Measurements from ENCODE around the gene HMG20B. TPM values are rescaled to one million over a fixed set of nuclear protein-coding genes. Genes with fewer than 3 reads are reported as not detected.

Gene HMG20B
- total and polyA plus RNA-seq, 2 of the 8 experiments (the other 6 are each of a cell fraction or from before 2014, with no cell fraction given): 42.9 to 74.2 TPM

DNA sequence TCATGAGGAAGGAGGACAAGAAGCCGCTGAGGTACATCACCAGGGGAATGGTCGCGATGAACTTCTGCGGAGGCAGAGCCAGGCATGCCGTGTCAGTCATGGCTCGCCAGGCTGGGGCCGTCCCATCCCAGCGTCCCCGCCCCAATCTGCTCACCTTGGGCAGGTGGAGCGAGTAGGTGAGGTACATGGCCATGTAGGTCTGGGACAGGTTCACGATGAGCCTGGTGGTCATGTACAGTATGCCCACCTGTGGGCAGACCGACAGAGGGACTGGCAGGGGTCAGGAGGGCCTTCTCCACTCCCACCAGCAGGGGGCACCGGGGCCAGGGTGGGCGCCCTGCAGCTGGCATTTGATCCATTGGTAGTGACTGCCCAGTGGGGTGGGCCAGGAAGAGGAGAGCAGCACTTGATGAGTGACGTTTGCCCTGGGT lies 25.4 kb upstream of the HMG20B start (continued):
- TF ChIP-seq, protein P1, sequence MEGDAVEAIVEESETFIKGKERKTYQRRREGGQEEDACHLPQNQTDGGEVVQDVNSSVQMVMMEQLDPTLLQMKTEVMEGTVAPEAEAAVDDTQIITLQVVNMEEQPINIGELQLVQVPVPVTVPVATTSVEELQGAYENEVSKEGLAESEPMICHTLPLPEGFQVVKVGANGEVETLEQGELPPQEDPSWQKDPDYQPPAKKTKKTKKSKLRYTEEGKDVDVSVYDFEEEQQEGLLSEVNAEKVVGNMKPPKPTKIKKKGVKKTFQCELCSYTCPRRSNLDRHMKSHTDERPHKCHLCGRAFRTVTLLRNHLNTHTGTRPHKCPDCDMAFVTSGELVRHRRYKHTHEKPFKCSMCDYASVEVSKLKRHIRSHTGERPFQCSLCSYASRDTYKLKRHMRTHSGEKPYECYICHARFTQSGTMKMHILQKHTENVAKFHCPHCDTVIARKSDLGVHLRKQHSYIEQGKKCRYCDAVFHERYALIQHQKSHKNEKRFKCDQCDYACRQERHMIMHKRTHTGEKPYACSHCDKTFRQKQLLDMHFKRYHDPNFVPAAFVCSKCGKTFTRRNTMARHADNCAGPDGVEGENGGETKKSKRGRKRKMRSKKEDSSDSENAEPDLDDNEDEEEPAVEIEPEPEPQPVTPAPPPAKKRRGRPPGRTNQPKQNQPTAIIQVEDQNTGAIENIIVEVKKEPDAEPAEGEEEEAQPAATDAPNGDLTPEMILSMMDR (IDR thresholded peaks at IDR 0.05; ENCODE audit: control extremely low read depth in 1 of 3, insufficient read depth in 1 of 3, low read depth in 1 of 3, low read length in 3 of 3): peak; percentile 60 to 70 (median 61)
- TF ChIP-seq HDAC6 (IDR thresholded peaks at IDR 0.05; ENCODE audit: low read depth, low read length) (no peak), TAF7 (optimal IDR thresholded peaks at IDR 0.05; ENCODE audit: borderline replicate concordance, low read depth, low read length) (no peak), GABPA (IDR thresholded peaks at IDR 0.05; ENCODE audit: borderline replicate concordance, insufficient read depth, low read length) (no peak), HDAC2 (IDR thresholded peaks at IDR 0.05; ENCODE audit: borderline replicate concordance in 1 of 2, low read depth in 2 of 2, low read length in 2 of 2) (peak in 1 of 2 experiments; percentile 77; a peak in 1 of 4 replicates), SIRT6 (IDR thresholded peaks at IDR 0.05; ENCODE audit: low read length) (no peak), SP2 (IDR thresholded peaks at IDR 0.05; ENCODE audit: low read length) (no peak), SIN3A (conservative IDR thresholded peaks at IDR 0.05 in 1 of 2, IDR thresholded peaks at IDR 0.05 in 1 of 2; ENCODE audit: low read depth in 1 of 2, low read length in 2 of 2) (no peak), BRCA1 (IDR thresholded peaks at IDR 0.05; ENCODE audit: low read depth, low read length) (no peak), KDM1A (IDR thresholded peaks at IDR 0.05; ENCODE audit: borderline replicate concordance, low read length) (peak; percentile 90; the same call in 1 of the 2 replicates), SP1 (IDR thresholded peaks at IDR 0.05; ENCODE audit: low read depth, low read length) (no peak), CREB1 (IDR thresholded peaks at IDR 0.05) (no peak), CTBP2 (IDR thresholded peaks at IDR 0.05; ENCODE audit: borderline replicate concordance, insufficient read depth, insufficient read length, low read length) (no peak), SRF (IDR thresholded peaks at IDR 0.05; ENCODE audit: low read depth, low read length) (no peak), POLR2AphosphoS5 (IDR thresholded peaks at IDR 0.05; ENCODE audit: low read depth, low read length) (no peak), RNF2 (IDR thresholded peaks at IDR 0.05; ENCODE audit: borderline replicate concordance, low read depth, low read length, missing control alignments, poor library complexity, severe bottlenecking) (no peak), SIX5 (IDR thresholded peaks at IDR 0.05; ENCODE audit: low read depth, low read length) (no peak), RAD21 (IDR thresholded peaks at IDR 0.05 in 1 of 2, conservative IDR thresholded peaks at IDR 0.05 in 1 of 2; ENCODE audit: low read depth in 2 of 2, low read length in 2 of 2) (peak in 1 of 2 experiments; percentile 33; a peak in 2 of 4 replicates)
- TF ChIP-seq, protein P2, sequence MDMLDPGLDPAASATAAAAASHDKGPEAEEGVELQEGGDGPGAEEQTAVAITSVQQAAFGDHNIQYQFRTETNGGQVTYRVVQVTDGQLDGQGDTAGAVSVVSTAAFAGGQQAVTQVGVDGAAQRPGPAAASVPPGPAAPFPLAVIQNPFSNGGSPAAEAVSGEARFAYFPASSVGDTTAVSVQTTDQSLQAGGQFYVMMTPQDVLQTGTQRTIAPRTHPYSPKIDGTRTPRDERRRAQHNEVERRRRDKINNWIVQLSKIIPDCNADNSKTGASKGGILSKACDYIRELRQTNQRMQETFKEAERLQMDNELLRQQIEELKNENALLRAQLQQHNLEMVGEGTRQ (IDR thresholded peaks at IDR 0.05; ENCODE audit: low read length): no peak
